Astrocyte of the spinal cord (primary cell): Measurements from ENCODE around the gene SLC30A2.

Source experiments
- DNase-seq: peaks from one replicate; pipeline ENCODE4 v3.0.0; 2011; ENCODE audit warnings: low read depth, low spot score
- H3K4me3 ChIP-seq: 2 replicates; pipeline ENCODE4 v1.5.1; 2011; ENCODE audit warnings: low read depth, mild to moderate bottlenecking, low read length, moderate library complexity
- in situ Hi-C: cut with HindIII; loops from 2 replicates; pipeline ENCODE4 v1.10.0; 2017; ENCODE audit warnings: low sequenced_read_pairs
- TF ChIP-seq, protein P1 (sequence below): IDR thresholded peaks from 2 replicates; pipeline ENCODE4 v1.5.1; 2012; ENCODE audit warnings: low read depth, mild to moderate bottlenecking, low read length, inconsistent platforms

Gene SLC30A2

DNA sequence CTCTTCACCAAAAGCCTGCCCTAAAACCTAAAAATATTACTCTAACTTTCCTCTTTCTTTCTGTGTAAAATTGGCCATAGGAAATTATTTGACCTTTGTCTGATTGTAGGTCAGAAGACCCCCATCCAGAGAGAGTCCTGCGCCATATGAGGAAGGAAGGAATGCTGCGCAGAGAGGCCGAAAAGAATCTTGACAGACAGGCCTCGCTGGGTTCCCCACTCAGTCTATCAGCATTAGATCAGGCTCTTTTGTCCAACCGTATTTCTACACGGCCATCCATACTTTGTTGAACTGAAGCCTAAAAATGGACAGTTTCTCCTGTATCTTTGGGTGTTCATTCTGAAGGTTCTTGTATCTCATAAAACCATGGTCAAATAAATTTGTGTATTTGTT lies 4.3 kb upstream of the SLC30A2 start:
- in situ Hi-C loops, result no loop called here
- TF ChIP-seq, protein P1, sequence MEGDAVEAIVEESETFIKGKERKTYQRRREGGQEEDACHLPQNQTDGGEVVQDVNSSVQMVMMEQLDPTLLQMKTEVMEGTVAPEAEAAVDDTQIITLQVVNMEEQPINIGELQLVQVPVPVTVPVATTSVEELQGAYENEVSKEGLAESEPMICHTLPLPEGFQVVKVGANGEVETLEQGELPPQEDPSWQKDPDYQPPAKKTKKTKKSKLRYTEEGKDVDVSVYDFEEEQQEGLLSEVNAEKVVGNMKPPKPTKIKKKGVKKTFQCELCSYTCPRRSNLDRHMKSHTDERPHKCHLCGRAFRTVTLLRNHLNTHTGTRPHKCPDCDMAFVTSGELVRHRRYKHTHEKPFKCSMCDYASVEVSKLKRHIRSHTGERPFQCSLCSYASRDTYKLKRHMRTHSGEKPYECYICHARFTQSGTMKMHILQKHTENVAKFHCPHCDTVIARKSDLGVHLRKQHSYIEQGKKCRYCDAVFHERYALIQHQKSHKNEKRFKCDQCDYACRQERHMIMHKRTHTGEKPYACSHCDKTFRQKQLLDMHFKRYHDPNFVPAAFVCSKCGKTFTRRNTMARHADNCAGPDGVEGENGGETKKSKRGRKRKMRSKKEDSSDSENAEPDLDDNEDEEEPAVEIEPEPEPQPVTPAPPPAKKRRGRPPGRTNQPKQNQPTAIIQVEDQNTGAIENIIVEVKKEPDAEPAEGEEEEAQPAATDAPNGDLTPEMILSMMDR, result no peak
- DNase-seq, result no peak
- no peak overlapping the region for H3K4me3 ChIP-seq

DNA sequence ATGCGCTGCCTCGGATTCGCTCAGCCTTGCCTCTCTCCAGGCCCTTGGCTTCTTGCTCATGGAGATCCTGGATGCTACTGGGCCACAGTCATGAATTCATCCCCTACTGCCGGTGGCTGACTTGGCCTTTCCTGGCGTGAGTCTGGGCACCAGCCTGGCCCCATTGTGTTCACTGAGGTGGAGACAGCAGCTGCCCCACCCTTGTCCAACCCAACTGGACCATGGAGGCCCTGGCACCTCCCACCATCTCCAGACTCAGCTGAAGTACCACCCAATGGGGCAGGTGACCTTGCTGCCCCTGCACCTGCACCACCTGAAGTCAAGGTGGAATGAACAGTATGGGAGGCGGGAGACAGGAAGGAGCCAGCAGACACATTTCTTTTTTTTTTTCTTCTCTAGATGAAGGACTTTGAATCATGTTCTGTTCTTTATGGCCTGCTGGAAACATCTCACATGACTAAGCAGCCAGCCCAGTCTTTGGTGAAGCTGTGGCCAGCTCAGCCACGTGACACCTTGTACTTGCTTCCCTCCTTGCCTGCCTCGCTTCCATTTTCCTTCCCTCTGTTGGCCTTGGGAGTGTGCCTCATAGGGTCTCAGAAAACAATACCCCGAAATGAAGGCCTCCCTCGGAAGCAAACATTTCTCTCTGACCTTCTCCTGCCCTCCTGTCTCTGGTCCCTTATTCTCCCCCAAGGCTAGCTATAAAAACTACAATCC lies 3.8 kb upstream of the SLC30A2 start:
- in situ Hi-C loops, result no loop called here
- no peak for DNase-seq
- H3K4me3 ChIP-seq, result no peak overlapping the region
- TF ChIP-seq, protein P1, result no peak

DNA sequence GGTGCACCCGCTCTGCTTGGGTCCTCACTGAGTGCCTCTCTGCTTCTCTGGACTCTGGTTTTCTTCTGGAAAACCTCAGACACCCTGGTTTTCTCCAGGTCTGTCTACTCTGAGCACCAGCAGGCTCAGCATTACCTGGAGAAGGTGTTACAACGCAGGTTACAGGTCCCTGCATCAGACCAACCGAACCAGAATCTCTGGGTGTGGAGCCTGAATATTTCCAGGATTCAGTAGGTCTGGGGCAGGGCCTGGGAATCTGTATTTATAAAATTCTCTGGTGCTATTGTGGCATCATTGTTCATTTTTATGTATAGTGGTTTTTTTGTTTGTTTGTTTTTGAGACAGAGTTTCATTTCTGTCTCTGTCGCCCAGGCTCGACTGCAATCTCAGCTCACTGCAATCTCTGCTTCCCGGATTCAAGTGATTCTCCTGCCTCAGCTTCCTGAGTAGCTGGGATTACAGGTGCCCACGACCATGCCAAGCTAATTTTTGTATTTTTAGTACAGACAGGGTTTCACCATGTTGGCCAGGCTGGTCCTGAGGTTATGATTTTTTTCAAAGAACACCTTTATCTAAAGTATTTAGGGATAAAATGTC lies 1.5 kb upstream of the SLC30A2 start:
- no peak overlapping the region for H3K4me3 ChIP-seq
- DNase-seq, result no peak
- TF ChIP-seq, protein P1, result no peak
- in situ Hi-C loops, result no loop called here

DNA sequence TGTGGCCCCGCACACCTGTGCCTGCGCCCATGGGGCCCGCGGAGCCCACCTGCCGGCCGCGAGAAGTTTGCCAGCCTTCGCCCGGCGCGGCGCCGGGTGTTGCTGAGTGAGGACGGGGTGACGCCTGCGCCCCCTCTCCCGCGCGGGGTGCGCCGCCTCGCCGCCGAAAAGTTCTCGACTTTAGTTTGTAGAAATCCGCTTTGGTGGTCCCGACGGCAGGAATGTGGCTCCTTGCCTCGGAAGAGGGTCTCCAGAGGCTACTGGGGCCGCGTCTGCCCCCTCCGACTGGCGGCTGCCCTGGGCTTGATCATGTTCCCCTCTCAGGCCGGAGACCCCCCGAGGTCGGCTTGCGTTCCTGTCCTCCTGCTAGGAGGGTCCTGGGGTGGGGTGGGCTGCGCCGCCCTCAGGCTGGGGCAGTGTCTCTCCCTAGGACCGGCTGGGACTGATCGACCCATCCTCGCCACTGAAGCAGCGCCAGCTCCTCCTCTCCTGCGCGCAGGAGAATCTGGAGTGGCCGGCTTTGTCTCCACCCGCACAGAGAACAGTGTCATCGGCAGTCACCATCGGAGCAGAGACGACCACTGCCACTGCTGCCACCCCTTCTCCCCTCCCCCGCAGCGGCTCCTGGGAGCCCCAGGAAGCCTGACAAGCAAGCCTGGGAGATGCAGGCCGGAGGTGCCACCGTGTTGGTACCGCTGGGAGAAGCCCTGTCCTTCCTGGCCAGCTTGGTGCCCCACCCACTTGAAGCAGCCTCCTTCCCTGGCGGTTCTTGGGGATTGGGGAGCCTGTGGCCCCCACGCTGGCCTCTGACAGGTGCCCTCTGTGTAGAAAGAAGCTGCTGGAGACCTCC lies 553 bp upstream of the SLC30A2 start:
- no peak for DNase-seq
- TF ChIP-seq, protein P1, result no peak
- no peak overlapping the region for H3K4me3 ChIP-seq
- in situ Hi-C loops, result no loop called here

DNA sequence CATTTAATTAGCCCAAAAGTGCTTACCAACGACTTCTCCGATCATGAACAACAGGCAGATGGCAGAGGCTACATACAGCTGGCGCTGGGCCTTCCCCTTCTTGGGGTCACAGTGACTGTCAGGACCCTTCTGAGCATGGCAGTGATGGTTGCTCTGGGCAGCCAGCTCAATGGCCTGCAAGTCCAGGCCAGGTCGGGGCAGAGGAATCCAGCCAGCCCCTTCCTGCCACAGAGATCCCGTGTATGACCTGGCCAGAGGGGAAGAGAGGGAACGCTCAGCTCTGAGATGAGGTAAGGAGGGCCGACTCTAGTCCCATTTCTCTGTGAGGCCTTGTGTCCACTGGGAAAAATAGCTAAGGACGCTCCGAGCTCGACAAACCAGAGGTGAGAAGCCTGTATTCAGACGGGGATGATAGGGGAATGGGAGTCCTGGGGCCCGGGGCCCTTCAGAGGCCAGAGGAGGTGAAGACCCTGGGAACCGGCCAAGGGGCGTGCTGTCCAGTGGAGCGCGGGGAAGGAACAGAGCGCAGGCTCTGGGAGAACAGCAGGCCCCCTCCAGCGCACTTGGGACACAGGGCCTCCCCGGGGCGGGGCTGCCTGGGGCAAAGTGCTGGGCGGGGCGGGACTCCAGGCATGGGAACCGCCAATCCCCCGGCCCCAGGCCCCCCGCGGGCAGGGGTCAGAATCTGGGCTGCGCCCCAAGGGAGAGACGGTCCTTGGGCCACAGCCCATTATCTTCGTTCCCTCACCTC lies 772 bp downstream of the SLC30A2 start:
- H3K4me3 ChIP-seq, result no peak overlapping the region
- TF ChIP-seq, protein P1, result no peak
- DNase-seq, result no peak
- in situ Hi-C loops, result no loop called here

DNA sequence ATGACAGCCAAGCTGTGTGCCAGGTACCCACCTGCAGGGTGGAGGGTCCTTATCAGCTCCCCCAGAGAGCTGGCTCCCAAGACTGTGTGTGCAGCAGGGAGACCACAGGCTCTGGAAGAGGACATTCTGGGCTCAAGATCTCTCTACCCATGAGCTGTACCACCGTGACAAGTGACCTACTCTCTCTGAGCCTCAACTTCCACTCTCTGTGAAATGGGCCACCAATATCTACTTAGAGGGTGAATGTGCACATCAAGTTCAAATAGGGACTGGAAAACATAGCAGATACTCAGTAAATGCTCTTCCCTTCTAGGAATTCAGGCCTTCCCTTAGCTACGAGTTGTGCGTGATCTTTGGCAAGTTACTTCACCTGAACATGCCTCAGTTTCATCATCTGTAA lies 1.5 kb downstream of the SLC30A2 start:
- H3K4me3 ChIP-seq, result no peak overlapping the region
- DNase-seq, result no peak
- TF ChIP-seq, protein P1, result no peak
- in situ Hi-C loops, result no loop called here
